GM12878 (cell line): ENCODE results near the gene SMURF1. TPM values are rescaled to one million over a fixed set of nuclear protein-coding genes. Genes with fewer than 3 reads are reported as not detected.

Source experiments
- ATF2 ChIP-seq: IDR thresholded peaks from 2 replicates; pipeline ENCODE4 v1.6.1; 2012; ENCODE audit warnings: low read length, inconsistent platforms
- BACH1 ChIP-seq: fragments of 450-650 bp; IDR thresholded peaks from 2 replicates; pipeline ENCODE4 v1.6.1; 2017; ENCODE audit warnings: mild to moderate bottlenecking, borderline replicate concordance
- BCL3 ChIP-seq: IDR thresholded peaks from 2 replicates; pipeline ENCODE4 v1.6.1; 2011; ENCODE audit warnings: borderline replicate concordance, low read depth, mild to moderate bottlenecking, moderate library complexity, low read length; ENCODE audit not compliant: insufficient read depth, poor library complexity, severe bottlenecking
- CHD4 ChIP-seq: fragments of 200-600 bp; sonication (generic); IDR thresholded peaks from 2 replicates; pipeline ENCODE4 v1.6.1; 2016; ENCODE audit warnings: mild to moderate bottlenecking
- EED ChIP-seq: sonication (generic); IDR thresholded peaks from 2 replicates; pipeline ENCODE4 v1.6.1; 2016; ENCODE audit warnings: antibody characterized with exemption, low read depth
- ETV6 ChIP-seq, 2 experiments: fragments of 450-650 bp in 1 of 2; IDR thresholded peaks in 1 of 2; conservative IDR thresholded peaks in 1 of 2; 2 replicates each; pipeline ENCODE4 v1.6.1; 2014; ENCODE audit warnings: antibody characterized with exemption in 1 of 2, borderline replicate concordance in 1 of 2, low read depth in 1 of 2, mild to moderate bottlenecking in 1 of 2, moderate library complexity in 1 of 2
- GATAD2B ChIP-seq: fragments of 450-650 bp; conservative IDR thresholded peaks from 2 replicates; pipeline ENCODE4 v1.6.1; 2017; ENCODE audit warnings: low read depth, mild to moderate bottlenecking, moderate library complexity
- IRF4 ChIP-seq: IDR thresholded peaks from 2 replicates; pipeline ENCODE4 v1.6.1; 2011; ENCODE audit warnings: low read depth, low read length
- KDM1A ChIP-seq: fragments of 200-600 bp; sonication (generic); IDR thresholded peaks from 2 replicates; pipeline ENCODE4 v1.6.1; 2016; ENCODE audit warnings: borderline replicate concordance
- KLF5 ChIP-seq: fragments of 450-650 bp; IDR thresholded peaks from 2 replicates; pipeline ENCODE4 v1.6.1; 2014; ENCODE audit warnings: mild to moderate bottlenecking; ENCODE audit not compliant: partially characterized antibody
- MLLT1 ChIP-seq: fragments of 450-650 bp; IDR thresholded peaks from 2 replicates; pipeline ENCODE4 v1.6.1; 2016; ENCODE audit warnings: mild to moderate bottlenecking
- MXI1 ChIP-seq: fragments of 150-350 bp; IDR thresholded peaks from 2 replicates; pipeline ENCODE4 v1.6.1; 2011; ENCODE audit warnings: low read depth, mild to moderate bottlenecking, inconsistent platforms, low read length, improper control_type of control experiment
- NFXL1 ChIP-seq: fragments of 450-650 bp; IDR thresholded peaks from 2 replicates; pipeline ENCODE4 v1.6.1; 2017; ENCODE audit warnings: antibody characterized with exemption, mild to moderate bottlenecking, borderline replicate concordance
- NFYA ChIP-seq: IDR thresholded peaks from 2 replicates; pipeline ENCODE4 v1.6.1; 2011; ENCODE audit warnings: low read depth, mild to moderate bottlenecking, low read length, improper control_type of control experiment, borderline replicate concordance
- NRF1 ChIP-seq: conservative IDR thresholded peaks from 2 replicates; pipeline ENCODE4 v1.6.1; 2011; ENCODE audit warnings: mild to moderate bottlenecking, low read depth, low read length, improper control_type of control experiment
- RAD21 ChIP-seq: IDR thresholded peaks from 2 replicates; pipeline ENCODE4 v1.6.1; 2011; ENCODE audit warnings: mild to moderate bottlenecking, low read depth, low read length, moderate library complexity; ENCODE audit not compliant: insufficient read depth
- SREBF1 ChIP-seq: IDR thresholded peaks from 2 replicates; pipeline ENCODE4 v1.6.1; 2012; ENCODE audit warnings: mild to moderate bottlenecking, low read length
- USF2 ChIP-seq: IDR thresholded peaks from 2 replicates; pipeline ENCODE4 v1.6.1; 2011; ENCODE audit warnings: low read depth, low read length, improper control_type of control experiment, borderline replicate concordance
- ZNF384 ChIP-seq: IDR thresholded peaks from 2 replicates; pipeline ENCODE4 v1.6.1; 2012; ENCODE audit warnings: low read depth, mild to moderate bottlenecking, low read length, improper control_type of control experiment, borderline replicate concordance
- ZNF592 ChIP-seq: fragments of 450-650 bp; IDR thresholded peaks from 2 replicates; pipeline ENCODE4 v1.6.1; 2017; ENCODE audit warnings: mild to moderate bottlenecking, moderate library complexity
- polyA plus RNA-seq, 11 experiments: library from polyadenylated mRNA; depleted of rRNA in 4 of 11; unstranded in 6 of 11; stranded (reverse) in 5 of 11; fragments of >200 nt; fragmentation: Nextera tagmentation in 4 of 11; fragmentation: Illumina TruSeq in 1 of 11; extraction: Ambion mirVana in 4 of 11; extraction: Trizol in 1 of 11; gene quantifications; 1 replicate in 1 of 11; 2 replicates in 10 of 11; pipeline versions ENCODE4 v1.2.1 to v1.2.3, GENCODE V29; 2011 to 2016; ENCODE audit warnings: inconsistent platforms in 2 of 11, missing spikeins in 2 of 11, low read depth in 1 of 11
- total RNA-seq, 4 experiments: library from RNA; depleted of rRNA in 3 of 4; stranded (reverse); fragments of >200 nt in 3 of 4; fragmentation: Illumina TruSeq in 1 of 4; extraction: Trizol in 1 of 4; gene quantifications; 2 replicates each; pipeline versions ENCODE4 v1.2.1 to v1.2.3, GENCODE V29; 2013 to 2021

SMURF1 gene
- total and polyA plus RNA-seq, 10 of the 15 experiments (the other 5 are each of a cell fraction or from before 2014, with no cell fraction given) = 0.76 to 14.0 (median 7.9) TPM

- TF ChIP-seq NRF1 = no peak
- no peak for TF ChIP-seq CHD4
- no peak for TF ChIP-seq KLF5
- no peak for TF ChIP-seq SREBF1
- TF ChIP-seq ETV6 (conservative IDR thresholded peaks at IDR 0.05 in 1 of 2, IDR thresholded peaks at IDR 0.05 in 1 of 2; ENCODE audit: borderline replicate concordance in 1 of 2, low read depth in 1 of 2) = no peak
- TF ChIP-seq USF2 = no peak
- TF ChIP-seq BACH1 = no peak
- TF ChIP-seq MLLT1 = 0 out of 2 replicates have a peak, but pooled peaks have one; percentile 28
- TF ChIP-seq MXI1 = no peak
- TF ChIP-seq GATAD2B = no peak
- no peak for TF ChIP-seq NFXL1
- TF ChIP-seq BCL3 = peak; percentile 32
- no peak for TF ChIP-seq IRF4
- peak; percentile 45 for TF ChIP-seq ATF2
- no peak for TF ChIP-seq RAD21
- peak; percentile 40; the same call in 1 of the 2 replicates for TF ChIP-seq EED
- no peak for TF ChIP-seq NFYA
- TF ChIP-seq KDM1A = no peak
- no peak for TF ChIP-seq ZNF384
- no peak for TF ChIP-seq ZNF592
These were observed 40.9 kb downstream of the SMURF1 start (continued) for GRCh38 chr7:99102809-99103690.
